Left lung (tissue), 10 donors: Measurements from ENCODE around the gene EIF4E1B. TPM values are rescaled to one million over a fixed set of nuclear protein-coding genes. Genes with fewer than 3 reads are reported as not detected.

Experiments
- ATAC-seq: fragments of 200-7000 bp; cut with Tn5 transposase; one replicate; pipeline ENCODE4 v1.9.1; 2020; ENCODE audit warnings: moderate library complexity
- DNase-seq, 4 donors: peaks; one replicate each; pipeline ENCODE4 v3.0.0-alpha.2; 2013 to 2020
- H3K27ac ChIP-seq, 2 donors: fragments of 200-600 bp; sonication (generic) in 1 of 2; one replicate each; pipeline versions ENCODE4 v1.5.0 to v1.8.0; 2020 to 2021
- H3K27me3 ChIP-seq, 2 donors: fragments of 200-600 bp; sonication (generic) in 1 of 2; one replicate each; pipeline versions ENCODE4 v1.5.0 to v1.8.0; 2020 to 2021
- H3K36me3 ChIP-seq, 2 donors: fragments of 200-600 bp; sonication (generic) in 1 of 2; one replicate each; pipeline versions ENCODE4 v1.5.0 to v1.8.0; 2020 to 2021
- H3K4me1 ChIP-seq, 2 donors: fragments of 200-600 bp; one replicate each; pipeline ENCODE4 v1.8.0; 2021
- H3K4me3 ChIP-seq, 2 donors: fragments of 200-600 bp; sonication (generic) in 1 of 2; one replicate each; pipeline versions ENCODE4 v1.5.0 to v1.8.0; 2020 to 2021; ENCODE audit warnings: mild to moderate bottlenecking in 1 of 2
- H3K9me3 ChIP-seq, 2 donors: fragments of 200-600 bp; sonication (generic) in 1 of 2; one replicate each; pipeline versions ENCODE4 v1.5.0 to v1.8.0; 2020 to 2021
- CTCF ChIP-seq, 2 donors: fragments of 200-600 bp; sonication (generic) in 1 of 2; IDR thresholded peaks; one replicate each; pipeline versions ENCODE4 v1.5.0 to v1.8.0; 2021; ENCODE audit warnings: antibody characterized with exemption in 2 of 2
- intact Hi-C, 2 donors: fragments of 100-400 bp; cut with DNase I; formaldehyde crosslinking; loops; one replicate each; pipeline versions ENCODE4 v1.11.2 to v1.14.2; 2022
- polyA plus RNA-seq, 6 donors: library from polyadenylated mRNA; unstranded; fragments of 120-200 nt; gene quantifications; one replicate each; pipeline ENCODE4 v1.2.1, GENCODE V29; 2013; ENCODE audit not compliant: insufficient read length in 6 of 6
- total RNA-seq, 2 donors: library from RNA; stranded (reverse); fragmentation: NEBNext Ultra II Directional; extraction: Animal tissue kit (Norgen Biotek cat#: 25700); gene quantifications; one replicate each; pipeline ENCODE4 v1.2.1, GENCODE V29; 2021
- donor health status: DM: no; HTN: yes; CAD: no.
- donor health status: DM: no; HTN: no; CAD: no.

Gene EIF4E1B
- total and polyA plus RNA-seq, 8 donors = 0.07 to 0.10 (median 0.08) TPM; not detected in 5

- H3K27me3 ChIP-seq = peaks cover 0 to 38% of the 10 kb centered on the region in 2 donors
- DNase-seq (no peak), ATAC-seq (no peak)
- TF ChIP-seq CTCF (IDR thresholded peaks at IDR 0.05) = no peak
- no peak overlapping the region for H3K4me3 ChIP-seq
- intact Hi-C loops = no loop called here
- no peaks in the 10 kb centered on the region for H3K36me3 ChIP-seq
- H3K4me1 ChIP-seq = peaks cover 0 to 19% of the 10 kb centered on the region in 2 donors
- H3K9me3 ChIP-seq = no peaks in the 10 kb centered on the region
- no peak overlapping the region for H3K27ac ChIP-seq
These were observed 23.6 kb upstream of the EIF4E1B start for GRCh38 chr5:176606875-176607274.

DNA sequence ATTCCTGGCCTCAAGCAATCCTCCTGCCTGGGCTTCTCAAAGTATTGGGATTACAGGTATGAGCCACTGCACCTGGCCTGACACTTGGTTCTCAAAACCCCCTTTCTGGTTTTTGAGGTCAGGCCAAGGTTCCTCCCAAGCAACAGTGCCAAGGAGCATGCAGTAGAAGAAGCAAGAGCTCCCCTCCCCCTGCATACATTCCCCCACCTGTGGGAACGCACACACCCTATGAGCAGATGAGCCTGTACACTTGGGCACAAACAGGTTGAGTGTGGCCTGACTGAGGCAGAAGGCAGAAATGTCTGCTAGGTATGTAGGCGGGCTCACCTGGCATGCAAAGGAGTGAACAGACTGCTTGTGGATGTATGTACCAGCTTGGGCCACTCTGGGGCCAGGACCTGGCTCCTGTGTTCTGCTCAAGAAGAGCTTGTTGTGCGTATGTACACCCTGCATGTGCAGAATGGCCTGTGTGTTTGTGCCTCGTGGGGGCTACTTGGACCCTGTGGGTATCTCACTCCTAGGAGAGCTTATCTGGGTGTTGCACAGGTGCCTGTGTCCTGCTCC, 22.3 kb upstream of the EIF4E1B start:
- peaks cover 0 to 19% of the 10 kb centered on the region in 2 donors for H3K4me1 ChIP-seq
- no peak overlapping the region for H3K4me3 ChIP-seq
- TF ChIP-seq CTCF (IDR thresholded peaks at IDR 0.05) = no peak
- peaks cover 0 to 50% of the 10 kb centered on the region in 2 donors for H3K27me3 ChIP-seq
- DNase-seq = no peak
- no peaks in the 10 kb centered on the region for H3K36me3 ChIP-seq
- no peak for ATAC-seq
- no peak overlapping the region for H3K27ac ChIP-seq
- intact Hi-C loops = no loop called here
- H3K9me3 ChIP-seq = no peaks in the 10 kb centered on the region

DNA sequence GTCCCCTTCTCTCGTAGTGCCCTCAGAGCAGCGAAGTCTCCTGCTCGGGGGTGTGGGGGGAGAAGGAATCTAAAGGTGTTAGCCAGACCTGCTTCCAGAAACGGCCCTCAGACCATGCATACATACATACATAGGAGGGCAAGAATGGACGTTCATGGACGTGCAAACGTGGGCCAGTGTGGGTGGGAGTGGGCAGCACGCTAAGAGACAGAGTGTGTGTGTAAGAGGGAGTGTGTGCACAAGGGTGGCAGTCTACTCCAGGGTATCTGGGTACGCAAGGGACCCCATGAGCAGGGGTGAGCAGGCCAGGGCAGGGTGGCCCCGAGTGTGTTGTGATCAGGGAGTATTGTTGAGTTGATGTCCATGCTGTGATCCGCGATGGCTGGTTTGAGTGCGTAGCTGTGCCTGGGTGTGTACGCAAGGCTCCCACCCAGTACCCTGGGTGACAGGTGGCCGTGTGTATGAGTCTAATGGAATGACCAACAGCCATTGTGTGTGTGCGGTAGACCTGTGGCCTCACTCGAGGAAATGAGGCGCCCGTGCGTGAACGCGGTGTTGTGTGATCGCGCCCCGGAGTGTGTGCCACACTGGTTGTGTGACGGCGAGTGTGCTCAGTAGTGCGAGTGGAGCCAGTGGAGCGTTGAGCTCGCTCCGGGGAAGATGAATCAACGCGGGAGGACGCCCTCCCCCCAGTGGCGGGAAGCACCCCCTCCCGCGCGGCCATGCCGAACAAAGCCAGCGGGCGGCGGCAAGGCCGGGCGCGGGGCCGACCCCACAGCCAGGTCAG, 21.3 kb upstream of the EIF4E1B start:
- TF ChIP-seq CTCF (IDR thresholded peaks at IDR 0.05) = no peak
- ATAC-seq (no peak), DNase-seq (no peak)
- Histone ChIP-seq H3K27ac (no peak overlapping the region), H3K4me3 (peak overlapping the region; percentile 52 to 75), H3K4me1 (peaks cover 0 to 19% of the 10 kb centered on the region in 2 donors), H3K9me3 (no peaks in the 10 kb centered on the region), H3K36me3 (no peaks in the 10 kb centered on the region), H3K27me3 (peaks cover 0 to 58% of the 10 kb centered on the region in 2 donors)
- intact Hi-C loops = no loop called here

DNA sequence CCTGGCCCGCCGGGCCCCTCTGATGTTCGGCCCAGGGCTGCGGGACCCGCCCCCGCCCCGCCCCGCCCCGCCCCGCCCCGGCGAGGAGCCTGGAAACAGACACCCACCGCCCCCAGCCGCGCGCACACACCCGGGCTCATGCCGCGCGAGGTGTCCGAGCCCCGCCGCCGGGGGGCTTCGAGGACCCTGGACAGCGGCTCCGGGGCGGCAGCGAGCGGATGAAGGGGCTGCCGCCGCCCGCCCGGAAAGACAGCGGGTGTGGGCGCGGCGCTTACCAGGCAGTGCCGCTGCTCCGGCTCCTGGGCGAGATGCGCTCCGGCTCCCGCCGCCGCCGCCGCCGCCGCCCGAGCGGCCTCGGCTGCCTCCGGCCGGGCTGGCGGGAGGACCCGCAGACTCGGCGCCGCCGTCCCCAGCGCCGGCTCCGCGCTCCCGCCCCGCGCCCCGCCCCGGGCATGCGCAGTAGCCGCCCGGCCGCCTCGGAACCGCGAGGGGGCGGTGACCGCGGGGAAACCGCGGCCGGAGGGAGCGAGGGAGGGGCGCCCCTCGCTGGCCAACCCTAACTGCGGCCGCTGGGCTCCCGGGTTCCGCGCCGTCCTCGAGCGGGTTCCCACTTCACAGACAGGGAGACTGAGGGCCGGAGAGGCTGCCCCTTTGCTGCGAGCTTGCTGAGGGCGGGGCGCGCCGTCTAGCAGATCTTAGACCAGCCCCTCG, 20.6 kb upstream of the EIF4E1B start, which contains the start of gene GPRIN1:
GPRIN1 (minus strand) TSS at position 433 of the 711 bp plus-strand sequence. CDS start 10,322 bp downstream, outside the sequence.
- peaks cover 0 to 63% of the 10 kb centered on the region in 2 donors for H3K27me3 ChIP-seq
- no peak for TF ChIP-seq CTCF (IDR thresholded peaks at IDR 0.05)

DNA sequence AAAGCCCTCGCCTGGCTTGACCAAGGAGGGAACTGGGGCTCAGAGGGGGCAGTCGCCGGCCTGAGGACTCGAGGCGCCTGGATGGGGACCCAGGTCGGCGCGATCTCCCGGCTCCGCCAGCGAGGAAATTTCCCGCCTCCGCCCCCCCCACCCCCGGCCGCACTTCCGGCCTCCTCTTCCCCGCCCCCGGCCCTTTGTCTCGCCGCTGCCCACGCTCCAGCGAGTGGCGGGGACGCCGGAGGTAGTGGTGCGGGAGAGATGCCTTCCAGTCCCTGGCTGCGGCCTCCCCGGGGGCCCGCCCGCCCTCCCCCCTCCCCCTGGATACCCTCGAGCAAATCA, 20.1 kb upstream of the EIF4E1B start:
- H3K36me3 ChIP-seq = no peaks in the 10 kb centered on the region
- peak overlapping the region; percentile 52 to 75 for H3K4me3 ChIP-seq
- no peaks in the 10 kb centered on the region for H3K9me3 ChIP-seq
- H3K4me1 ChIP-seq = peaks cover 0 to 19% of the 10 kb centered on the region in 2 donors
- intact Hi-C loops = no loop called here
- no peak overlapping the region for H3K27ac ChIP-seq
- ATAC-seq (no peak), DNase-seq (no peak)
- H3K27me3 ChIP-seq = peaks cover 0 to 67% of the 10 kb centered on the region in 2 donors
- no peak for TF ChIP-seq CTCF (IDR thresholded peaks at IDR 0.05)

More for the DNA sequence above, 20.6 kb upstream of the EIF4E1B start, which contains the start of gene GPRIN1:
- Histone ChIP-seq H3K4me3 (peak within 1 kb of the TSS; percentile 52 to 75), H3K27ac (no peak within 1 kb of the TSS), H3K9me3 (no peaks in the 10 kb centered on the region), H3K36me3 (no peaks in the 10 kb centered on the region), H3K4me1 (peaks cover 0 to 19% of the 10 kb centered on the region in 2 donors)
- ATAC-seq (peak; percentile 87), DNase-seq (peak in 3 of 4 donors; percentile 20 to 92 (median 48))
- intact Hi-C loops = no loop called here
